Ishikawa (cell line): ENCODE measurements around the gene HOXB5.

ENCODE experiments used
- CEBPB ChIP-seq: IDR thresholded peaks from 2 replicates; pipeline ENCODE4 v1.6.1; 2012
- CREB1 ChIP-seq: IDR thresholded peaks from 2 replicates; pipeline ENCODE4 v1.6.1; 2012; ENCODE audit warnings: low read depth
- EGR1 ChIP-seq: IDR thresholded peaks from 2 replicates; pipeline ENCODE4 v1.6.1; 2012
- EP300 ChIP-seq: IDR thresholded peaks from 2 replicates; pipeline ENCODE4 v1.6.1; 2012; ENCODE audit warnings: borderline replicate concordance
- FOXM1 ChIP-seq: IDR thresholded peaks from 2 replicates; pipeline ENCODE4 v1.6.1; 2012; ENCODE audit warnings: low read depth, borderline replicate concordance
- MAX ChIP-seq: IDR thresholded peaks from 2 replicates; pipeline ENCODE4 v1.6.1; 2012
- NFIC ChIP-seq: IDR thresholded peaks from 2 replicates; pipeline ENCODE4 v1.6.1; 2012
- RAD21 ChIP-seq: IDR thresholded peaks from 2 replicates; pipeline ENCODE4 v1.6.1; 2012; ENCODE audit warnings: low read depth
- REST ChIP-seq: IDR thresholded peaks from 2 replicates; pipeline ENCODE4 v1.6.1; 2012; ENCODE audit warnings: low read depth, mild to moderate bottlenecking
- TAF1 ChIP-seq: IDR thresholded peaks from 2 replicates; pipeline ENCODE4 v1.6.1; 2012; ENCODE audit warnings: low read depth, mild to moderate bottlenecking
- TCF12 ChIP-seq: IDR thresholded peaks from 2 replicates; pipeline ENCODE4 v1.6.1; 2012; ENCODE audit warnings: low read depth
- USF1 ChIP-seq: IDR thresholded peaks from 2 replicates; pipeline ENCODE4 v1.6.1; 2012
- YY1 ChIP-seq: IDR thresholded peaks from 2 replicates; pipeline ENCODE4 v1.6.1; 2012; ENCODE audit warnings: low read depth

- no peak for TF ChIP-seq RAD21
- no peak for TF ChIP-seq YY1
- TF ChIP-seq CEBPB, result no peak
- TF ChIP-seq REST, result no peak
- no peak for TF ChIP-seq EP300
- TF ChIP-seq MAX, result no peak
- TF ChIP-seq TCF12, result no peak
- TF ChIP-seq FOXM1, result no peak
- TF ChIP-seq TAF1, result no peak
- no peak for TF ChIP-seq EGR1
- no peak for TF ChIP-seq USF1
- no peak for TF ChIP-seq NFIC
- TF ChIP-seq CREB1, result no peak
Measured at GRCh38 chr17:48542114-48542656, 51.4 kb downstream of the HOXB5 start.
